ENCODE measurements around the gene SLFN5.

SLFN5 gene

DNA sequence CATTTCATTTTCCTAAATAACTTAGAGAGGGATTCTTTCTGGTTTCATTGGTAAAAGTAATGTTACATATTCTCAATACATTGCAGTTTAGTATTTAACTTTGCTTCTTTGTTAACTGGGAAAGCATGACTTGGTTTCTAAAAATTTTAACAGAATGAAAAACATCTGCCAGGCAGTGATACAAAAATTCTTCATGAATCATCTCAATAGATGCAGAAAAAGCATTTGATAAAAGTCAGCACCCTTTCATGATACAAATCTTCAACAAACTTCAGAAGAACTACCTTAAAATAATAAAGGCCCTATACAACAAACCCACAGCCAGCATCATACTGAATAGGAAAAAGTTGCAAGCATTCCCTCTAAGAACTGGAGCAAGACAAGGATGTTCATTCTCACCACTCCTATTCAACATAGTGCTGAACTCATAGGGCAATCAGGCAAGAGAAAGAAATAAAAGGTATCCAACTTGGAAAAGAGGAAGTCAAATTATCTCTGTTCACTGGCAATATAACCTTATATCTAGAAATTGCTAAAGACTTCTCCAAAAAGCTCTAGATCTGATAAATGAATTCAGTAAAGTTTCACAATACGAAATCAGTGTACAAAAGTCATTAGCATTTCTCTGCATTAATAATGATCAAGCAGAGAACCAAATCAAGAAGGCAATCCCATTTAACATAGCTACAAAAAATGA, 50.4 kb downstream of the SLFN5 start:
- Histone ChIP-seq H3K27me3 (ENCODE audit: control insufficient read depth in 3 of 3, insufficient read depth in 3 of 3, low read depth in 1 of 3, low read length in 3 of 3) (no peaks in the 10 kb centered on the region), H3K4me3 (ENCODE audit: low read length in 2 of 2) (no peak overlapping the region), H4K91ac (ENCODE audit: low read depth, low read length, poor library complexity) (no peak overlapping the region), H3K27ac (replicated peaks; ENCODE audit: low read length) (no peak overlapping the region), H2BK15ac (ENCODE audit: low read length) (no peak overlapping the region), H3K9me3 (replicated peaks in 1 of 2; ENCODE audit: control insufficient read depth in 2 of 2, insufficient read depth in 1 of 2, low read depth in 1 of 2, low read length in 2 of 2) (no peaks in the 10 kb centered on the region), H3K18ac (ENCODE audit: low read length) (no peak overlapping the region), H2AFZ (ENCODE audit: low read length) (no peak overlapping the region), H2BK120ac (ENCODE audit: low read depth, low read length) (no peak overlapping the region), H2BK5ac (ENCODE audit: low read length) (no peak overlapping the region), H4K8ac (ENCODE audit: low read depth, low read length) (no peak overlapping the region), H3K9ac (ENCODE audit: low read depth, low read length, poor library complexity) (no peak overlapping the region), H2BK12ac (ENCODE audit: low read length) (no peak overlapping the region), H3K79me1 (ENCODE audit: low read depth, low read length) (no peaks in the 10 kb centered on the region), H3K23ac (ENCODE audit: low read depth, low read length, poor library complexity) (no peak overlapping the region), H3K4me1 (ENCODE audit: control insufficient read depth in 2 of 2, insufficient read depth in 1 of 2, low read depth in 1 of 2, low read length in 2 of 2) (no peaks in the 10 kb centered on the region), H3K36me3 (replicated peaks in 1 of 2; ENCODE audit: control insufficient read depth in 2 of 2, insufficient read depth in 2 of 2, low read length in 2 of 2) (no peaks in the 10 kb centered on the region), H2AK5ac (ENCODE audit: low read depth, low read length) (no peak overlapping the region), H3K4ac (ENCODE audit: low read length) (no peak overlapping the region), H3K4me2 (ENCODE audit: insufficient read depth, low read length, poor library complexity, severe bottlenecking) (no peak overlapping the region), H3K14ac (ENCODE audit: low read length) (no peak overlapping the region)
- no CpG with 5 or more reads among the region's 1 CpG for WGBS, 2 donors (ENCODE audit: extremely low coverage in 2 of 2, insufficient read length in 2 of 2, insufficient replicate concordance in 1 of 2)
- DNase-seq (ENCODE audit: low spot score): no peak

GRCh38 chr17:35294756-35295155, 51.9 kb downstream of the SLFN5 start:
- Histone ChIP-seq H4K91ac (ENCODE audit: low read depth, low read length, poor library complexity) (no peak overlapping the region), H3K4me3 (ENCODE audit: low read length in 2 of 2) (no peak overlapping the region), H3K4me2 (ENCODE audit: insufficient read depth, low read length, poor library complexity, severe bottlenecking) (no peak overlapping the region), H2AK5ac (ENCODE audit: low read depth, low read length) (no peak overlapping the region), H2BK120ac (ENCODE audit: low read depth, low read length) (no peak overlapping the region), H3K14ac (ENCODE audit: low read length) (no peak overlapping the region), H3K79me1 (ENCODE audit: low read depth, low read length) (no peaks in the 10 kb centered on the region), H4K8ac (ENCODE audit: low read depth, low read length) (no peak overlapping the region), H2BK12ac (ENCODE audit: low read length) (no peak overlapping the region), H3K4ac (ENCODE audit: low read length) (no peak overlapping the region), H3K27me3 (ENCODE audit: control insufficient read depth in 3 of 3, insufficient read depth in 3 of 3, low read depth in 1 of 3, low read length in 3 of 3) (no peaks in the 10 kb centered on the region), H3K36me3 (replicated peaks in 1 of 2; ENCODE audit: control insufficient read depth in 2 of 2, insufficient read depth in 2 of 2, low read length in 2 of 2) (no peaks in the 10 kb centered on the region), H3K9ac (ENCODE audit: low read depth, low read length, poor library complexity) (no peak overlapping the region), H3K9me3 (replicated peaks in 1 of 2; ENCODE audit: control insufficient read depth in 2 of 2, insufficient read depth in 1 of 2, low read depth in 1 of 2, low read length in 2 of 2) (no peaks in the 10 kb centered on the region), H2BK5ac (ENCODE audit: low read length) (no peak overlapping the region), H2BK15ac (ENCODE audit: low read length) (no peak overlapping the region), H3K4me1 (ENCODE audit: control insufficient read depth in 2 of 2, insufficient read depth in 1 of 2, low read depth in 1 of 2, low read length in 2 of 2) (no peaks in the 10 kb centered on the region), H3K27ac (replicated peaks; ENCODE audit: low read length) (no peak overlapping the region), H3K18ac (ENCODE audit: low read length) (no peak overlapping the region), H3K23ac (ENCODE audit: low read depth, low read length, poor library complexity) (no peak overlapping the region), H2AFZ (ENCODE audit: low read length) (no peak overlapping the region)
- DNase-seq (ENCODE audit: low spot score): no peak
- WGBS, 2 donors (ENCODE audit: extremely low coverage in 2 of 2, insufficient read length in 2 of 2, insufficient replicate concordance in 1 of 2): no CpG with 5 or more reads among the region's 1 CpG

- Histone ChIP-seq H3K14ac (ENCODE audit: low read length) (no peak overlapping the region), H4K8ac (ENCODE audit: low read depth, low read length) (no peak overlapping the region), H3K36me3 (replicated peaks in 1 of 2; ENCODE audit: control insufficient read depth in 2 of 2, insufficient read depth in 2 of 2, low read length in 2 of 2) (no peaks in the 10 kb centered on the region), H3K27me3 (ENCODE audit: control insufficient read depth in 3 of 3, insufficient read depth in 3 of 3, low read depth in 1 of 3, low read length in 3 of 3) (no peaks in the 10 kb centered on the region), H2BK15ac (ENCODE audit: low read length) (no peak overlapping the region), H3K4me1 (ENCODE audit: control insufficient read depth in 2 of 2, insufficient read depth in 1 of 2, low read depth in 1 of 2, low read length in 2 of 2) (no peaks in the 10 kb centered on the region), H3K4ac (ENCODE audit: low read length) (no peak overlapping the region), H3K18ac (ENCODE audit: low read length) (no peak overlapping the region), H3K4me3 (ENCODE audit: low read length in 2 of 2) (no peak overlapping the region), H2BK5ac (ENCODE audit: low read length) (no peak overlapping the region), H3K9me3 (replicated peaks in 1 of 2; ENCODE audit: control insufficient read depth in 2 of 2, insufficient read depth in 1 of 2, low read depth in 1 of 2, low read length in 2 of 2) (peaks cover 0 to under 1% of the 10 kb centered on the region in 2 donors), H2AK5ac (ENCODE audit: low read depth, low read length) (no peak overlapping the region), H2AFZ (ENCODE audit: low read length) (no peak overlapping the region), H3K9ac (ENCODE audit: low read depth, low read length, poor library complexity) (no peak overlapping the region), H2BK120ac (ENCODE audit: low read depth, low read length) (no peak overlapping the region), H2BK12ac (ENCODE audit: low read length) (no peak overlapping the region), H4K91ac (ENCODE audit: low read depth, low read length, poor library complexity) (no peak overlapping the region), H3K79me1 (ENCODE audit: low read depth, low read length) (no peaks in the 10 kb centered on the region), H3K23ac (ENCODE audit: low read depth, low read length, poor library complexity) (no peak overlapping the region), H3K4me2 (ENCODE audit: insufficient read depth, low read length, poor library complexity, severe bottlenecking) (no peak overlapping the region), H3K27ac (replicated peaks; ENCODE audit: low read length) (no peak overlapping the region)
- DNase-seq (ENCODE audit: low spot score): no peak
- no CpG with 5 or more reads among the region's 1 CpG for WGBS, 2 donors (ENCODE audit: extremely low coverage in 2 of 2, insufficient read length in 2 of 2, insufficient replicate concordance in 1 of 2)
These were observed 52.8 kb downstream of the SLFN5 start for GRCh38 chr17:35295686-35296085.

DNA sequence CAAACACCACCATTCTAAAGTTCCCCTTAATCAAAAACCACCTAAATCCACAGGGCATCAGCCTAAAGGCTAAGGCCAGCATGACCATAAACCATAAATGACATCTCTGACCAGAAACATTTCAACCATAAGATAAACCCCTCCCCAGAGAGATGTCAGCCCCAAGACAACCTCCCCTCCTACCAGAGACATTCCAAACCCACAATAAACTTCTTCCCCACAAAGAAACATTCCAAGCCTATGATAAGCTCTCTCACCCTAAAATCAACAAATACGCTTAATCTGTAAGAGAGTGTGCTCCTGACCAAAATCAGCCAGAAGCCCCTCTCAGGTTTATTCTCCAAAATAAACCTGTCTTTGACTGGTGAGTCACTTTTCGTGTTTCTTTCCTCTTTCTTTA, 54.8 kb downstream of the SLFN5 start:
- Histone ChIP-seq H3K23ac (ENCODE audit: low read depth, low read length, poor library complexity) (no peak overlapping the region), H3K36me3 (replicated peaks in 1 of 2; ENCODE audit: control insufficient read depth in 2 of 2, insufficient read depth in 2 of 2, low read length in 2 of 2) (no peaks in the 10 kb centered on the region), H3K4me1 (ENCODE audit: control insufficient read depth in 2 of 2, insufficient read depth in 1 of 2, low read depth in 1 of 2, low read length in 2 of 2) (no peaks in the 10 kb centered on the region), H3K27me3 (ENCODE audit: control insufficient read depth in 3 of 3, insufficient read depth in 3 of 3, low read depth in 1 of 3, low read length in 3 of 3) (no peaks in the 10 kb centered on the region), H3K4me3 (ENCODE audit: low read length in 2 of 2) (no peak overlapping the region), H4K8ac (ENCODE audit: low read depth, low read length) (no peak overlapping the region), H2BK12ac (ENCODE audit: low read length) (no peak overlapping the region), H3K14ac (ENCODE audit: low read length) (no peak overlapping the region), H3K4me2 (ENCODE audit: insufficient read depth, low read length, poor library complexity, severe bottlenecking) (no peak overlapping the region), H2BK5ac (ENCODE audit: low read length) (no peak overlapping the region), H2BK15ac (ENCODE audit: low read length) (no peak overlapping the region), H3K27ac (replicated peaks; ENCODE audit: low read length) (no peak overlapping the region), H3K9ac (ENCODE audit: low read depth, low read length, poor library complexity) (no peak overlapping the region), H3K18ac (ENCODE audit: low read length) (no peak overlapping the region), H3K79me1 (ENCODE audit: low read depth, low read length) (no peaks in the 10 kb centered on the region), H3K9me3 (replicated peaks in 1 of 2; ENCODE audit: control insufficient read depth in 2 of 2, insufficient read depth in 1 of 2, low read depth in 1 of 2, low read length in 2 of 2) (peaks cover 3 to 4% of the 10 kb centered on the region in 2 donors), H2AK5ac (ENCODE audit: low read depth, low read length) (no peak overlapping the region), H3K4ac (ENCODE audit: low read length) (no peak overlapping the region), H4K91ac (ENCODE audit: low read depth, low read length, poor library complexity) (no peak overlapping the region), H2BK120ac (ENCODE audit: low read depth, low read length) (no peak overlapping the region), H2AFZ (ENCODE audit: low read length) (no peak overlapping the region)
- WGBS, 2 donors (ENCODE audit: extremely low coverage in 2 of 2, insufficient read length in 2 of 2, insufficient replicate concordance in 1 of 2): no CpG with 5 or more reads among the region's 2 CpGs
- no peak for DNase-seq (ENCODE audit: low spot score)
